ENCODE measurements around the gene HK1. TPM values are rescaled to one million over a fixed set of nuclear protein-coding genes. Genes with fewer than 3 reads are reported as not detected.

HK1 gene
- total RNA-seq, 1 donor from 2014 or later = 58.3 TPM

GRCh38 chr10:69384320-69384719, 106.0 kb downstream of the HK1 start:
- intact Hi-C loops (cut with DNase I) = no loop called here
- DNase-seq (ENCODE audit: low spot score) = no peak
- no peak for ATAC-seq

GRCh38 chr10:69385454-69386350, 107.4 kb downstream of the HK1 start:
- ATAC-seq (no peak), DNase-seq (ENCODE audit: low spot score) (no peak)
- intact Hi-C loops (cut with DNase I) = no loop called here

GRCh38 chr10:69387500-69387899, 109.2 kb downstream of the HK1 start:
- DNase-seq (ENCODE audit: low spot score) (no peak), ATAC-seq (no peak)
- intact Hi-C loops (cut with DNase I) = no loop called here

- intact Hi-C loops (cut with DNase I) = no loop called here
- no peak for DNase-seq (ENCODE audit: low spot score)
- no peak for ATAC-seq
Observed at GRCh38 chr10:69388488-69388887, 110.2 kb downstream of the HK1 start.

DNA sequence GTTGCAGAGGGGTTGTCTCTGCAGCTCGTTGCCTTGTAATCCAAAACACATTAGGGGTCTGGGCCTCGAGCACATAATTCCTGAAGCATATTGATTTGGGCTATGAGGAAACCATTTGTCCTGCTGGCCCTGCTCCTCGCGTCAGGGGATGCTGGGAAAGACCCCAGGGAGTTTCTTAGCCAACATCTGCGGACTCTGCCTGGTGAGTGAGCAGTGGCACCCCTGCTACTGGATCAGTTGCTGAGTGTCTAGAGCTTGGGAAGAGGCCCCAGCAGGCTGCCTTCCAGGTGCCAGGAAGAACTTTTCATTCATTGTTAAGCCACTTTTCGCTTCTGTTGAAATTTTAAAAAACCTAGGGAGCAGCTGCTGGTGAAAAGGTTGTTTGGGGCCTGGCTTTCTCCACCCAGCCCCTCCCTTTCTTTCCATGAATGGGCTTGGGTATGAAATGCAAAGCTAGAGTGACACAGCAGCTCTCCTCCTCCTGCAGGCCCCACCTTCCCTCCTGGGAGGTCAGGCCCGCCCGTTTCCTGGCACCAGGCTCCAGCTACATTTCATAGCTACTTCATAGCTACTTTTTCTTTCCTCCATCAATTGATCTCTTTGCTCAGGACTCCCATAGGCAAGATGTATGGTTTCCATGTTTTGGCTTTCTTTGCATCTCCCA, 111.7 kb downstream of the HK1 start:
- ATAC-seq (peak; percentile 64), DNase-seq (ENCODE audit: low spot score) (no peak)
- intact Hi-C loops (cut with DNase I) = no loop called here

DNA sequence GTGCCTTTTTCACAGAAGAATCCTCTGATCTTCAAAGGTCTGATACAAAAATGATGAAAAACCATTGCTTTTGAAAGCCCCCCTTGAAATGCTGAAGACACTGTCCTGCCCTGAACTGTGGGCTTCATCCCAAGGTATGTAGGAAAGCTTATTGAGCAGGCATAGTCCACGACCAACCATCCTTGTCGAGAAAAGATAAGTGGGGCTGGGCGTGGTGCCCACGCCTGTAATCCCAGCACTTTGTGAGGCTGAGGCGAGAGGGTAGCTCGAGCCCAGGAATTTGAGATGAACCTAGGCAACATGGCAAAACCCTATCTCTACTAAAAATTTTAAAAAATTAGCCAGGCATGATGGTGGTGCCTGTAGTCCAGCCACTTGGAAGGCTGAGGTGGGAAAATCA, 112.9 kb downstream of the HK1 start:
- intact Hi-C loops (cut with DNase I) = no loop called here
- no peak for ATAC-seq
- no peak for DNase-seq (ENCODE audit: low spot score)

- peak; percentile 93 for ATAC-seq
- DNase-seq (ENCODE audit: low spot score) = peak; percentile 90
- intact Hi-C loops (cut with DNase I) = loop anchor here (2.0 kb wide), 1 partner anchor 154 kb away; no protein-coding TSS in a partner anchor
Observed at GRCh38 chr10:69392481-69393000, 114.2 kb downstream of the HK1 start.

DNA sequence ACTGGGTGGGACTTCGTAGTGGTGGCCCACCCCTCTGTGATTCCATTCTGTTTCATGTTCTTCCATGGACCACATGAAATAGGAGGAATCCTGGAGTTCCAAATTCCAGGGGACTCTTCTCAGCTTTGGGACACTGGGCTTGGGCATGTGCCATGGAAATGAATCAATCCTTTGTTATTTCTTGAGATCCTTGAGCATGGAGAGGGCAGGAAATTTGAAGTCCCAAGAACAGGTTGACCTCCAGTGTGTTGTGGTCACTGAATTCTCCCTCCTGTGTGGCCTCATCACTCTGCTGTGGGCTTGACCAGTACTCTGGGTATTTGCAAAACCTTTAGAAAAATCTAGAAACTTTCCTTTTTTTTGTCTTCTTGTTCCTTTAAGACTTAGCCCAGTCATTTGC, 115.7 kb downstream of the HK1 start:
- no peak for DNase-seq (ENCODE audit: low spot score)
- no peak for ATAC-seq
- intact Hi-C loops (cut with DNase I) = no loop called here

GRCh38 chr10:69397972-69398371, 119.7 kb downstream of the HK1 start:
- no peak for DNase-seq (ENCODE audit: low spot score)
- intact Hi-C loops (cut with DNase I) = no loop called here
- ATAC-seq = peak; percentile 75

DNA sequence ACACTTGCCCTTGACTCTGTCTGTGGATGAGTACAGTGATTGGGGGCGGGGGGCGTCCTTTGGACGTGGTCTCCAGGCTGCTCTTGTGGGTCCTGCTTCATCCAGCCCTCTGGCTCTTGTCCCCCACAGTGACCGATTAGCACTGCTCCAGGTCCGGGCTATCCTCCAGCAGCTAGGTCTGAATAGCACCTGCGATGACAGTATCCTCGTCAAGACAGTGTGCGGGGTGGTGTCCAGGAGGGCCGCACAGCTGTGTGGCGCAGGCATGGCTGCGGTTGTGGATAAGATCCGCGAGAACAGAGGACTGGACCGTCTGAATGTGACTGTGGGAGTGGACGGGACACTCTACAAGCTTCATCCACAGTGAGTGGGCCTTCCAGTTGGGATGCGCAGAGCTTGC, 120.2 kb downstream of the HK1 start:
- intact Hi-C loops (cut with DNase I) = no loop called here
- DNase-seq (ENCODE audit: low spot score) (no peak), ATAC-seq (peak; percentile 7)

DNA sequence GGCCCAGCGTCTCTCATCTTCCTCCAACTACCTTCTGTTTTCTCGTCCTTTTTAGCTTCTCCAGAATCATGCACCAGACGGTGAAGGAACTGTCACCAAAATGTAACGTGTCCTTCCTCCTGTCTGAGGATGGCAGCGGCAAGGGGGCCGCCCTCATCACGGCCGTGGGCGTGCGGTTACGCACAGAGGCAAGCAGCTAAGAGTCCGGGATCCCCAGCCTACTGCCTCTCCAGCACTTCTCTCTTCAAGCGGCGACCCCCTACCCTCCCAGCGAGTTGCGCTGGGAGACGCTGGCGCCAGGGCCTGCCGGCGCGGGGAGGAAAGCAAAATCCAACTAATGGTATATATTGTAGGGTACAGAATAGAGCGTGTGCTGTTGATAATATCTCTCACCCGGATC, 122.6 kb downstream of the HK1 start:
- ATAC-seq = no peak
- intact Hi-C loops (cut with DNase I) = no loop called here

DNA sequence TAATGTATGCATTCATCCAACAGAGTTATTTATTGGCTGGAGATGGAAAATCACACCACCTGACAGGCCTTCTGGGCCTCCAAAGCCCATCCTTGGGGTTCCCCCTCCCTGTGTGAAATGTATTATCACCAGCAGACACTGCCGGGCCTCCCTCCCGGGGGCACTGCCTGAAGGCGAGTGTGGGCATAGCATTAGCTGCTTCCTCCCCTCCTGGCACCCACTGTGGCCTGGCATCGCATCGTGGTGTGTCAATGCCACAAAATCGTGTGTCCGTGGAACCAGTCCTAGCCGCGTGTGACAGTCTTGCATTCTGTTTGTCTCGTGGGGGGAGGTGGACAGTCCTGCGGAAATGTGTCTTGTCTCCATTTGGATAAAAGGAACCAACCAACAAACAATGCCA, 123.1 kb downstream of the HK1 start:
- intact Hi-C loops (cut with DNase I) = no loop called here
- ATAC-seq = no peak
- no peak for DNase-seq (ENCODE audit: low spot score)

More for the DNA sequence above, 122.6 kb downstream of the HK1 start:
- DNase-seq (ENCODE audit: low spot score) = no peak

DNA sequence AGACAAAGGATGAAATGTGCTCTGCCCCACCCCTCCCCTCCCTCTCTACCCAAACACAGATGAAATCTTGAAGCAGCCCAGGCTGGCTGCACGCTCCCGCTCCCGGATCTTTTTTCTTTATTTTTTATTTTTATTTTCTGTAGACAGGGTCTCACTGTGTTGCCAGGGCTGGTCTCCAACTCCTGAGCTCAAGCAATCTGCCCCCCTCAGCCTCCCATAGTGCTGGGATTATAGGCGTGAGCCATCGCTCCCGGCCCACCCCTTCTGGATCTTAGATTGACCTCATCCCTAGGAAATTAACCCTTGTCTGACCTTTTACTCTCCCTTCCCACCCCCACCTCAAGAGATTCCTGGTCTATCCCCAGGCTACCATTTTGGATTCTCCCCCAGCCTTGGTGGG, 124.1 kb downstream of the HK1 start:
- DNase-seq (ENCODE audit: low spot score) (no peak), ATAC-seq (no peak)
- intact Hi-C loops (cut with DNase I) = no loop called here

DNA sequence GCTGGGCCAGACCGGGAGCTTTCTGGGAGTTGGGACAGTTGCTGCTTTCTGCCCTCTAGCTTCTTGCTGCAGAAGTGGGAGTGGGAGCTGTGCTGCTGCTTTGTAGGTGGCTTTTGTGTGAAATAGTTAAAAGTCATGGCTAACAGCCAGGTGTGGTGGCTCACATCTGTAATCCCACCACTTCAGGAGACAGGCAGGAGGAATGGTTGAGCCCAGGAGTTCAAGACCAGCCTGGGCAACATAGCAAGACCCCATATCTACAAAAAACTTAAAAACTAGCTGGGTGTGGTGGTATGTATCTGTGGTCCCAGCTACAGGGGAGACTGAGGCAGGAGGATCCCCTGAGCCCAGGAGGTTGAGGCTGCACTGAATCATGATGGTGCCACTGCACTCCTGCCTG, 124.8 kb downstream of the HK1 start:
- intact Hi-C loops (cut with DNase I) = no loop called here
- no peak for ATAC-seq

GRCh38 chr10:69403519-69403918, 125.2 kb downstream of the HK1 start:
- ATAC-seq = no peak
- intact Hi-C loops (cut with DNase I) = no loop called here
- DNase-seq (ENCODE audit: low spot score) = no peak

More for the DNA sequence above, 124.8 kb downstream of the HK1 start:
- no peak for DNase-seq (ENCODE audit: low spot score)

- intact Hi-C loops (cut with DNase I) = no loop called here
- DNase-seq (ENCODE audit: low spot score) = no peak
- no peak for ATAC-seq
Observed at GRCh38 chr10:69404786-69405185, 126.5 kb downstream of the HK1 start.

DNA sequence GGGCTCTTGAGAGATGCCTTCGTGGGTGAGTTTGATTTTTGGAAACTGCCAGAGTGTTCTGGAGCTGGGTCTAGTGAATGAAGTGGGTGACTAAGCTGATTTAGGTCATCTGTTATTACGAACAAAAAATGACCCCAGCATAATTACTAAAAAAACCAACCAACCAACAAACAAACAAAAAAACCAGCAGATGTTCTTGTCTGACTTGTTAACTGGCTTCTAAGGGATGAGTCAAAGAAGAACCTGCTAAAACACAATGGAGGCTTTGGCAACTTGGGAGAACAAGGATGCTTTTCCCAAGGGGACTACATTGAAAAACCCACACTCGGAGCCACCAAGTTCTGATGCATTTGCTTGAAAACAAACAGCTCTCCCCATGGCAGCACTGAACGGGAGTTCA, 126.9 kb downstream of the HK1 start:
- ATAC-seq (no peak), DNase-seq (ENCODE audit: low spot score) (no peak)
- intact Hi-C loops (cut with DNase I) = no loop called here

DNA sequence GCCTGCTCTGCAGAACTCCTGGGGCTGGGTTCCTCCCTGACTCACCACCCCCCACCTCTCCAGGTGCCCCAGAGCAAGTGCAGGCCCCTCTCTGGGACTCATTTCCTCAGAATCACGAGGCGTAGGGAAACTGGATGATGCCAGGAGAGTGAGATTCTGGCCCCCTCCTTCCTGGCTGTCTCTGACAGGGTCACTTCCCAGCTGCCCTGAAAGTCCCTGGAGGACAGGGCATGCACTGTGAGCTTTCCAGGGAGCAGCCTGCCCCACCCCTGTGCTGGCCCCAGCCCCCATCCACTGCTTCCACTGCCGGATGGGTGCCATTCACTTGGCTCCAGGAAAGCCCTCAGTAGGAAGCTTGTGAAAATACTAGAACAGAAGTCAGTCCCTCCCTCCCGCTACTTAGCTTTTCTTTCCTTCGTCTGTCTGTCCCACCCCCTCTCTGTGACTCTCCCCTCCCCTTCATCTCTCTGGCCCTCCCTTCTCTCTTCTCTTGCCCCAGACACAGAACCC, 128.1 kb downstream of the HK1 start:
- no peak for DNase-seq (ENCODE audit: low spot score)
- ATAC-seq = peak; percentile 9
- intact Hi-C loops (cut with DNase I) = no loop called here

DNA sequence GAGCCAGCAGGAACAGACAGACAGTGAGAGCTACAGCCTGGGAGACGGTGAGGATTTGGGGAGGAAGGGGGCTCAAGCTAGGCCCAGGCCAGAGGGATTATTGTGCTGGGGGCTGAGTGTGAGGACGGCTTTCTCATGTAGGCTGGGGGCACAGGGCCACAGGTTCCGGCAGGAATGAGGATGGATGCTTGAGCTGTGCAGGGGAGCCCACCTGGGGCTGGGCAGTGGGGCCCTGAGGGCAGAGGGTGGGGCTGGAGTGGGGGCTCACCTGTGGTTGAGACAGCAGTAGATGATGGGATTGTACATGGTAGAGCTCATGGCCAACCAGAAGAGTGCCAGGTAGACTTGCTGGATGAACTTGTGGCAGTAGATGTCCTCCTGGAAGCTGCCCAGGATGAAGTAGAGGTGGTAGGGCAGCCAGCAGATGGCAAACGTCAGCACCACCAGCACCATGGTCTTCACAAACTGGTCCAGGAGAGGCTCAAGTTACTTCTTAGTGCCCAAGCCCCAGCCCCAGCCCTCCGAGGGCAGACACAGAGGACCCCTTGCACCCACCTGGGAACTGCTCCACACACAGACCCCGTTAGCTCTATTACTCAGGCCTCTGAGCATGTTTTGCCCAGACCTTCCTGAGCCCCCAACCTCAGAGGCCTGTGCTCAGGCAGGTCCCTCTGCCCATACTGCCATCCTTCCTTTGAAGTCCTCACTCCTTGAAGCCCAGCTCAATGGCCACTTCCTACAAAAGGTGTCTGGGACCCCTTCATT, 128.7 kb downstream of the HK1 start:
- intact Hi-C loops (cut with DNase I) = no loop called here
- DNase-seq (ENCODE audit: low spot score) (no peak), ATAC-seq (no peak)
